ENCODE data around the gene AVPI1. TPM values are rescaled to one million over a fixed set of nuclear protein-coding genes. Genes with fewer than 3 reads are reported as not detected.
"Not testable (repeated sequence)": the region's sequence is repeated elsewhere in the genome, so short reads cannot be mapped to it uniquely, and the experiment has no call there.

The AVPI1 gene
- total and polyA plus RNA-seq, 8 donors: 4.3 to 19.7 (median 5.1) TPM

DNA sequence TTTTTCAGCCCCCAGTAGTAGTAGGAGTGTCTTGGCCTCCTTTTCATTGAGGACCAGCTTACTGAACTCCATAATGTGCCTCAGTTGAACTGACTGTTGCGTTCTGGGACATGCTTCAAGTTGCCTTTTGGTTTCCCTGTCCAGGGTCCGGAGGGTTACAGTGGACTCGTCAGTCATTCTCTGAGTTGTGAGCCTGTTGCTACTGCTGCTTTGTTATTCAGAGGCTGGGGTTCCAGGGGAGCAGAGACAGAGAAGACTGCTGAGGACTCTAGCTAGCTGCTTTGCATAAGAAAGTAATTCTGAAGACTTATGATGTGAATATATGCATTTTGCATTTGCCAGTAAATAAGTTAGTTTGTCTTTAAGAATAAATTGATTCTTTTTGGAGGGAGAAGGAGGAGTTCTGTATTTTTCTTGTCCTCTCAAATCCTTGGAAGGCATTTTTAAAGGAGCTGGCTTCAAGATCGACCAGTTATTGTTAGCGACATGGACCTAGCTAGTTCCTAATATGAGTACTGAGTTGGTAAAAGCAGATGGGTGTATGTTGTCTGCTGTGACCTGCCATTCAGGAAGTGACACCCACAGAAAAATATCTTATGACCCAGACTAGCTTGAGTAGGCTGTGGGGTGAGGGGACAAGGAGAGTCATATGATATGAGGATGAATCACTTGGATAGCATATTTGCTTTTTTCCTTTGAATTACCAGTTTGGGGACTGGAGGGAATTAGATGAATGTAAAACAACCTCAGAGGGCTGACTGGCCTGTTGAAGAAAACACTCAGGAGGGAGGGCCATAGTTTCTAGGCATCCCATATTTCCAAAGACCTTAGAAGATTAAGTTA lies 38.3 kb downstream of the AVPI1 start:
- Histone ChIP-seq H3K27me3 (no peaks in the 10 kb centered on the region), H3K27ac (peak overlapping the region; percentile 83 to 84), H3K9me3 (no peaks in the 10 kb centered on the region), H3K36me3 (peaks cover 0 to 50% of the 10 kb centered on the region in 2 donors), H3K4me1 (peaks cover 18 to 55% of the 10 kb centered on the region in 2 donors), H3K4me3 (no peak overlapping the region)
- intact Hi-C loops (cut with DNase I): no loop called here
- TF ChIP-seq, protein P1, sequence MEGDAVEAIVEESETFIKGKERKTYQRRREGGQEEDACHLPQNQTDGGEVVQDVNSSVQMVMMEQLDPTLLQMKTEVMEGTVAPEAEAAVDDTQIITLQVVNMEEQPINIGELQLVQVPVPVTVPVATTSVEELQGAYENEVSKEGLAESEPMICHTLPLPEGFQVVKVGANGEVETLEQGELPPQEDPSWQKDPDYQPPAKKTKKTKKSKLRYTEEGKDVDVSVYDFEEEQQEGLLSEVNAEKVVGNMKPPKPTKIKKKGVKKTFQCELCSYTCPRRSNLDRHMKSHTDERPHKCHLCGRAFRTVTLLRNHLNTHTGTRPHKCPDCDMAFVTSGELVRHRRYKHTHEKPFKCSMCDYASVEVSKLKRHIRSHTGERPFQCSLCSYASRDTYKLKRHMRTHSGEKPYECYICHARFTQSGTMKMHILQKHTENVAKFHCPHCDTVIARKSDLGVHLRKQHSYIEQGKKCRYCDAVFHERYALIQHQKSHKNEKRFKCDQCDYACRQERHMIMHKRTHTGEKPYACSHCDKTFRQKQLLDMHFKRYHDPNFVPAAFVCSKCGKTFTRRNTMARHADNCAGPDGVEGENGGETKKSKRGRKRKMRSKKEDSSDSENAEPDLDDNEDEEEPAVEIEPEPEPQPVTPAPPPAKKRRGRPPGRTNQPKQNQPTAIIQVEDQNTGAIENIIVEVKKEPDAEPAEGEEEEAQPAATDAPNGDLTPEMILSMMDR (IDR thresholded peaks at IDR 0.05): no peak
- ATAC-seq (peak; percentile 85), DNase-seq (peak in 1 of 4 donors; percentile 41)

DNA sequence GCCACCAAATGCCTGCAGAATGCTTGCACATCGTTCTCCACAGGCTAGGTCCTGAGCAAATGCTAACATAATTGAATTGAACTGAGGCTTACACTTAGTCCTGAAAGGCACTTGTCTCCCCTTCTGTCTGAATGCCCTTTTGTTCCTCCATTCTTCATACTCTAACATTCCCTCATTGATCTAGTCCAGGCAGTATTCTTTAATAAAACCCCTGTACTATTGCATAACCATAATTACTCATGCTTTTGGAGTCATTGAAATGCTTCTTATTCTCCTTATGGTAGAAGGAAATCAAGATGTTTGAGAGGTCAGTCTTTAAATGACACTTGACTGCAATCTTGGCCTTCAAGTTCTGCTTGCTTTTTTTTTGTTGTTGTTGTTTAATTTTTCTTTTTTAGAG lies 39.5 kb downstream of the AVPI1 start:
- H3K36me3 ChIP-seq: peaks cover 0 to 38% of the 10 kb centered on the region in 2 donors
- TF ChIP-seq, protein P1 (IDR thresholded peaks at IDR 0.05): no peak
- H3K27ac ChIP-seq: peak overlapping the region; percentile 83 to 84
- no peak overlapping the region for H3K4me3 ChIP-seq
- DNase-seq (no peak), ATAC-seq (peak; percentile 54)
- H3K9me3 ChIP-seq: no peaks in the 10 kb centered on the region
- H3K27me3 ChIP-seq: no peaks in the 10 kb centered on the region
- peaks cover 18 to 59% of the 10 kb centered on the region in 2 donors for H3K4me1 ChIP-seq
- intact Hi-C loops (cut with DNase I): no loop called here

DNA sequence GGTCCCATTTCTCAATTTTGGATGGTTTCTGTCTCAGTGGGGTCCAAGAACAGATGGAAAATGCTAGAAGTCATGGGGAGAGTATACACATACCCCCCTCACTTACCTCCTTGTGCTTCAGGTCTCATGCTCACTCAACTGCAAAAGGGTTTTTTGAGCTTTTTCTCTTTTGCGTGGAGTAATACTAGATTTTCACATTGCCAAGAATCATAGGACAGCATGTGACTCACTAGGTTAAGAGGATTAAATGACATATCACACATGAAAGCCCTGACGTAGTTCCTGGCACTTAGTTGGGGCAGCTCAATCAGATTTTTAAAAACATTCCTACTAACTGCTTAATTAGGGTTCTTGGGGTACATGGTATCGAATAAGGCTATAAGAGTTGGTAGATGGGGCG lies 42.1 kb downstream of the AVPI1 start:
- DNase-seq (no peak), ATAC-seq (no peak)
- H3K9me3 ChIP-seq: no peaks in the 10 kb centered on the region
- peaks cover 0 to 10% of the 10 kb centered on the region in 2 donors for H3K27me3 ChIP-seq
- intact Hi-C loops (cut with DNase I): no loop called here
- H3K27ac ChIP-seq: no peak overlapping the region
- H3K4me3 ChIP-seq: no peak overlapping the region
- H3K4me1 ChIP-seq: peaks cover 22 to 53% of the 10 kb centered on the region in 2 donors
- H3K36me3 ChIP-seq: peaks cover 0 to 24% of the 10 kb centered on the region in 2 donors
- TF ChIP-seq, protein P1 (IDR thresholded peaks at IDR 0.05): no peak

DNA sequence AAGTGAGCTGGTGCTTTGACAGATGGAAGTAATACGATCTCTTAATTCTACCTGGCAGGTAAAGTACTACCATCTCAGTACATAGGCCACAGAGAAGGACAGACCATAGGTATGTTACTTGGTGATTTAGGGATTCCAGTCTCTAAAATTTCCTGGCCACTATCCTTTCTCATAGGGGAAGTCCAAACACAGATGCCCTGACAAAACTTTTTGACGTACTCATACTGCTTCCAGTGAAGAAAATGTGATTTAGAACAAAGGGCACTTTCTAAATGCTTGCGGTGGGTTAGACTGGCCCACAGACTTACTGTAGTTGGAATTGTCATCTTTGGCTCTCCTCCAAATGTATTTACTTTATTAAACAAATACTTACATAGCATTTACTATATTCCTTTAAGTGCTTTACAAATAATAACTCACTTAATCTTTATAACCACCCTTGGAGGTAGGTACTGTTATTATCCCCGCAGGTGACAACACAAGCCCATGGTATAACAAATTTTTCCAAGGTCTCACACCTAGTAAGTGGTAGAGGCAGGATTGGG lies 43.5 kb downstream of the AVPI1 start:
- intact Hi-C loops (cut with DNase I): no loop called here
- Histone ChIP-seq H3K27me3 (peaks cover 0 to 10% of the 10 kb centered on the region in 2 donors), H3K4me1 (peaks cover 9 to 39% of the 10 kb centered on the region in 2 donors), H3K9me3 (no peaks in the 10 kb centered on the region), H3K27ac (no peak overlapping the region), H3K4me3 (no peak overlapping the region), H3K36me3 (peaks cover 0 to 24% of the 10 kb centered on the region in 2 donors)
- TF ChIP-seq, protein P1 (IDR thresholded peaks at IDR 0.05): no peak
- ATAC-seq (no peak), DNase-seq (no peak)

DNA sequence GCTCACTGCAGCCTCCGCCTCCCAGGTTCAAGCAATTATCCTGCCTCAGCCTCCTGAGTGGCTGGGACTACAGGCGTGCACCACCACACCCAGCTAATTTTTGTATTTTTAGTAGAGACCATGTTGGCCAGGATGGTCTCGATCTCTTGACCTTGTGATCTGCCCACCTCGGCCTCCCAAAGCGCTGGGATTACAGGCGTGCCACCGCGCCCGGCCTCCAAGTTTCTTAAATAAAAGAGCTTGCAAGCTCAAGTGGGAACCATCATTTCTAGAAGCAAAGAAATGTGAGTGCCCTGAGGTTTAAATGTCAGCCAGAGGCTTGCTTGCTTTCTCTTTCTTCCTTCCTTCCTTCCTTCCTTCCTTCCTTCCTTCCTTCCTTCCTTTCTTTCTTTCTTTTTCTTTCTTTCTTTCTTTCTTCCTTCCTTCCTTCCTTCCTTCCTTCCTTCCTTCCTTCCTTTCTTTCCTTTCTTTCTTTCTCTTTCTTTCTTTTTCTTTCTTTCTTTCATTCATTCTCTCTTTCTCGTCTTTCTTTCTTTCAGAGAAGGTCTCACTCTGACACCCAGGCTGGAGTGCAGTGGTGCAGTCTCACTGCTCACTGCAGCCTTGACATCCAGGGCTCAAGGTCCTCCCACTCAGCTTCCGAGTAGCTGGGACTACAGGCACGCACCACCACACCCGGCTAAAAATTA lies 44.4 kb downstream of the AVPI1 start:
- peak overlapping the region in 1 of 2 donors; percentile 72 for H3K4me3 ChIP-seq
- DNase-seq; ATAC-seq; intact Hi-C loops (cut with DNase I); H3K27me3 ChIP-seq; H3K27ac ChIP-seq; H3K9me3 ChIP-seq: not testable (repeated sequence)
- H3K36me3 ChIP-seq: peaks cover 0 to 24% of the 10 kb centered on the region in 2 donors
- H3K4me1 ChIP-seq: peaks cover 5 to 30% of the 10 kb centered on the region in 2 donors

Data from left lung (tissue), 10 donors.